ENCODE results near the gene USP25.

GRCh38 chr21:15841856-15842564 is 112.2 kb downstream of the USP25 start:
- TF ChIP-seq YY1 (IDR thresholded peaks at IDR 0.05; ENCODE audit: low read depth) (no peak), NFIC (IDR thresholded peaks at IDR 0.05) (peak; percentile 92), TCF12 (IDR thresholded peaks at IDR 0.05; ENCODE audit: low read depth) (peak; percentile 53; the same call in 1 of the 2 replicates), ZBTB7A (IDR thresholded peaks at IDR 0.05; ENCODE audit: low read depth) (no peak), EP300 (IDR thresholded peaks at IDR 0.05; ENCODE audit: borderline replicate concordance) (peak; percentile 78), RAD21 (IDR thresholded peaks at IDR 0.05; ENCODE audit: low read depth) (no peak), MAX (IDR thresholded peaks at IDR 0.05) (no peak), EGR1 (IDR thresholded peaks at IDR 0.05) (no peak)
- TF ChIP-seq, protein P1, sequence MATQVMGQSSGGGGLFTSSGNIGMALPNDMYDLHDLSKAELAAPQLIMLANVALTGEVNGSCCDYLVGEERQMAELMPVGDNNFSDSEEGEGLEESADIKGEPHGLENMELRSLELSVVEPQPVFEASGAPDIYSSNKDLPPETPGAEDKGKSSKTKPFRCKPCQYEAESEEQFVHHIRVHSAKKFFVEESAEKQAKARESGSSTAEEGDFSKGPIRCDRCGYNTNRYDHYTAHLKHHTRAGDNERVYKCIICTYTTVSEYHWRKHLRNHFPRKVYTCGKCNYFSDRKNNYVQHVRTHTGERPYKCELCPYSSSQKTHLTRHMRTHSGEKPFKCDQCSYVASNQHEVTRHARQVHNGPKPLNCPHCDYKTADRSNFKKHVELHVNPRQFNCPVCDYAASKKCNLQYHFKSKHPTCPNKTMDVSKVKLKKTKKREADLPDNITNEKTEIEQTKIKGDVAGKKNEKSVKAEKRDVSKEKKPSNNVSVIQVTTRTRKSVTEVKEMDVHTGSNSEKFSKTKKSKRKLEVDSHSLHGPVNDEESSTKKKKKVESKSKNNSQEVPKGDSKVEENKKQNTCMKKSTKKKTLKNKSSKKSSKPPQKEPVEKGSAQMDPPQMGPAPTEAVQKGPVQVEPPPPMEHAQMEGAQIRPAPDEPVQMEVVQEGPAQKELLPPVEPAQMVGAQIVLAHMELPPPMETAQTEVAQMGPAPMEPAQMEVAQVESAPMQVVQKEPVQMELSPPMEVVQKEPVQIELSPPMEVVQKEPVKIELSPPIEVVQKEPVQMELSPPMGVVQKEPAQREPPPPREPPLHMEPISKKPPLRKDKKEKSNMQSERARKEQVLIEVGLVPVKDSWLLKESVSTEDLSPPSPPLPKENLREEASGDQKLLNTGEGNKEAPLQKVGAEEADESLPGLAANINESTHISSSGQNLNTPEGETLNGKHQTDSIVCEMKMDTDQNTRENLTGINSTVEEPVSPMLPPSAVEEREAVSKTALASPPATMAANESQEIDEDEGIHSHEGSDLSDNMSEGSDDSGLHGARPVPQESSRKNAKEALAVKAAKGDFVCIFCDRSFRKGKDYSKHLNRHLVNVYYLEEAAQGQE (IDR thresholded peaks at IDR 0.05; ENCODE audit: low read depth), result no peak

Data from Ishikawa (cell line).